K562 (cell line): ENCODE data around the gene RTCA. TPM values are rescaled to one million over a fixed set of nuclear protein-coding genes. Genes with fewer than 3 reads are reported as not detected.

Experiments
- BCOR ChIP-seq: fragments of 450-650 bp; IDR thresholded peaks from 2 replicates; pipeline ENCODE4 v1.6.1; 2016
- CBFA2T3 ChIP-seq: fragments of 450-650 bp; IDR thresholded peaks from 2 replicates; pipeline ENCODE4 v1.6.1; 2017
- ETV1 ChIP-seq: fragments of 450-650 bp; conservative IDR thresholded peaks from 2 replicates; pipeline ENCODE4 v1.6.1; 2016; ENCODE audit warnings: missing genetic modification characterization, control low read depth, low read depth, missing compliant biosample characterization
- HMG20A ChIP-seq: fragments of 450-650 bp; formaldehyde crosslinking; conservative IDR thresholded peaks from 2 replicates; pipeline ENCODE4 v1.4.0; 2020; ENCODE audit warnings: mild to moderate bottlenecking, mixed read lengths
- KDM1A ChIP-seq, 2 experiments: fragments of 450-650 bp; IDR thresholded peaks; 2 replicates each; pipeline ENCODE4 v1.6.1; 2016; ENCODE audit warnings: mild to moderate bottlenecking in 2 of 2
- KLF13 ChIP-seq: fragments of 450-650 bp; IDR thresholded peaks from 2 replicates; pipeline ENCODE4 v1.6.1; 2016; ENCODE audit warnings: missing genetic modification characterization, low read depth, mild to moderate bottlenecking, missing compliant biosample characterization, moderate library complexity, borderline replicate concordance
- NEUROD1 ChIP-seq: fragments of 150-350 bp; IDR thresholded peaks from 2 replicates; pipeline ENCODE4 v1.6.1; 2014; ENCODE audit warnings: borderline replicate concordance, low read length, low read depth; ENCODE audit not compliant: partially characterized antibody
- NR2C2 ChIP-seq, 2 experiments: fragments of 200-800 bp in 1 of 2; sonication (Bioruptor generic) in 1 of 2; sonication (generic) in 1 of 2; formaldehyde crosslinking in 1 of 2; IDR thresholded peaks; 2 replicates each; pipeline versions ENCODE4 v1.6.1 to v1.8.0; 2016 to 2022; ENCODE audit warnings: mild to moderate bottlenecking in 1 of 2, missing compliant biosample characterization in 1 of 2, missing genetic modification characterization in 1 of 2, missing genetic modification reagents in 1 of 2
- PHF21A ChIP-seq: fragments of 450-650 bp; IDR thresholded peaks from 2 replicates; pipeline ENCODE4 v1.6.1; 2017; ENCODE audit warnings: low read depth, borderline replicate concordance
- POLR2AphosphoS5 ChIP-seq: IDR thresholded peaks from 2 replicates; pipeline ENCODE4 v1.6.1; 2011; ENCODE audit warnings: mild to moderate bottlenecking, low read depth, low read length, moderate library complexity; ENCODE audit not compliant: control insufficient read depth, insufficient read depth
- SP1 ChIP-seq: sonication (generic); formaldehyde crosslinking; IDR thresholded peaks from 2 replicates; pipeline ENCODE4 v1.8.1; 2022; ENCODE audit warnings: mild to moderate bottlenecking, missing genetic modification reagents
- ZBTB40 ChIP-seq, 2 experiments: fragments of 450-650 bp in 1 of 2; sonication (generic) in 1 of 2; formaldehyde crosslinking in 1 of 2; IDR thresholded peaks; 2 replicates each; pipeline versions ENCODE4 v1.7.1 to v1.9.0; 2016 to 2022; ENCODE audit warnings: inconsistent platforms in 1 of 2, mild to moderate bottlenecking in 1 of 2, missing genetic modification reagents in 1 of 2
- ZNF76 ChIP-seq: fragments of 250-450 bp; sonication (Bioruptor Pico); IDR thresholded peaks from 2 replicates; pipeline ENCODE4 v1.4.0; 2020; ENCODE audit warnings: mild to moderate bottlenecking, moderate library complexity, borderline replicate concordance
- polyA plus RNA-seq, 8 experiments: library from polyadenylated mRNA; depleted of rRNA in 4 of 8; stranded (reverse) in 5 of 8; unstranded in 3 of 8; fragments of >200 nt; fragmentation: Nextera tagmentation in 2 of 8; fragmentation: Illumina TruSeq in 1 of 8; extraction: Ambion mirVana in 2 of 8; extraction: Trizol in 1 of 8; gene quantifications; 2 replicates each; pipeline versions ENCODE4 v1.2.1 to v1.2.3, GENCODE V29; 2011 to 2014; ENCODE audit warnings: inconsistent platforms in 1 of 8, missing spikeins in 1 of 8
- total RNA-seq, 7 experiments: library from RNA; depleted of rRNA in 6 of 7; stranded (reverse); fragments of >200 nt in 6 of 7; fragmentation: Illumina TruSeq in 2 of 7; extraction: Trizol in 2 of 7; gene quantifications; 2 replicates each; pipeline versions ENCODE4 v1.2.1 to v1.2.3, GENCODE V29; 2011 to 2021; ENCODE audit warnings: low replicate concordance in 1 of 7
- TF ChIP-seq, protein P1 (sequence below): fragments of 250-450 bp; sonication (Bioruptor Pico); IDR thresholded peaks from 2 replicates; pipeline ENCODE4 v1.5.0; 2021; ENCODE audit warnings: mild to moderate bottlenecking, borderline replicate concordance
- TF ChIP-seq, protein P2 (sequence below): IDR thresholded peaks from 2 replicates; pipeline ENCODE4 v1.6.1; 2012; ENCODE audit warnings: low read depth, low read length, improper control_type of control experiment, borderline replicate concordance

The RTCA gene
- total and polyA plus RNA-seq, 9 of the 15 experiments (the other 6 are each of a cell fraction or from before 2014, with no cell fraction given) = 11.6 to 57.2 (median 43.2) TPM

DNA sequence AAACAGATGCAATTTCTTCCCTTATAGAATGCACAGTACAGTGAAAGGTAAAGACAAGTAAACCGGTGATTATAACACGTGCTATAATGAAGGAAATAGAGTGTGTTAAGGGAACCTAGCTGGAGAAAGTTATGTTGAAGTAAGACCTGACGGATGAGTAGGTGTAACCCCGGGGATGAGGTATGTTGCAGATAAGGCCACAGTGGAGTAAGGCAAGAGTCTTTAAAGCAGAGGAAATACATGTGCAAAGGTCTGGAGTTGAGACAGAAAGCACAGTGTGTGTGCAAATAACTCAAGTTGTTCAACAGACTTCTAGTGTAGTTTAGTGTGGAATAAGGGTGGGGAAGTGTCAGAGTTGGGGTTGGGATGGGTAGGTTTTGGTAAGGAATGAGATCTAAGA is 19.3 kb upstream of the RTCA start (continued):
- TF ChIP-seq, protein P1, sequence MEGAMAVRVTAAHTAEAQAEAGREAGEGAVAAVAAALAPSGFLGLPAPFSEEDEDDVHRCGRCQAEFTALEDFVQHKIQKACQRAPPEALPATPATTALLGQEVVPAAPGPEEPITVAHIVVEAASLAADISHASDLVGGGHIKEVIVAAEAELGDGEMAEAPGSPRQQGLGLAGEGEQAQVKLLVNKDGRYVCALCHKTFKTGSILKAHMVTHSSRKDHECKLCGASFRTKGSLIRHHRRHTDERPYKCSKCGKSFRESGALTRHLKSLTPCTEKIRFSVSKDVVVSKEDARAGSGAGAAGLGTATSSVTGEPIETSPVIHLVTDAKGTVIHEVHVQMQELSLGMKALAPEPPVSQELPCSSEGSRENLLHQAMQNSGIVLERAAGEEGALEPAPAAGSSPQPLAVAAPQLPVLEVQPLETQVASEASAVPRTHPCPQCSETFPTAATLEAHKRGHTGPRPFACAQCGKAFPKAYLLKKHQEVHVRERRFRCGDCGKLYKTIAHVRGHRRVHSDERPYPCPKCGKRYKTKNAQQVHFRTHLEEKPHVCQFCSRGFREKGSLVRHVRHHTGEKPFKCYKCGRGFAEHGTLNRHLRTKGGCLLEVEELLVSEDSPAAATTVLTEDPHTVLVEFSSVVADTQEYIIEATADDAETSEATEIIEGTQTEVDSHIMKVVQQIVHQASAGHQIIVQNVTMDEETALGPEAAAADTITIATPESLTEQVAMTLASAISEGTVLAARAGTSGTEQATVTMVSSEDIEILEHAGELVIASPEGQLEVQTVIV (CRISPR knock-in tag) = no peak
- TF ChIP-seq KLF13 (no peak), BCOR (no peak), HMG20A (no peak), POLR2AphosphoS5 (no peak), KDM1A (IDR thresholded peaks at IDR 0.05) (no peak), PHF21A (no peak), CBFA2T3 (peak; percentile 25), ETV1 (tag) (no peak), NEUROD1 (no peak), ZBTB40 (IDR thresholded peaks at IDR 0.05) (peak; percentile 66), ZBTB40 (CRISPR knock-in tag; IDR thresholded peaks at IDR 0.05) (no peak), NR2C2 (CRISPR knock-in tag; IDR thresholded peaks at IDR 0.05) (no peak), NR2C2 (tag; IDR thresholded peaks at IDR 0.05) (no peak), ZNF76 (CRISPR knock-in tag) (no peak), SP1 (CRISPR knock-in tag) (no peak)
- TF ChIP-seq, protein P2, sequence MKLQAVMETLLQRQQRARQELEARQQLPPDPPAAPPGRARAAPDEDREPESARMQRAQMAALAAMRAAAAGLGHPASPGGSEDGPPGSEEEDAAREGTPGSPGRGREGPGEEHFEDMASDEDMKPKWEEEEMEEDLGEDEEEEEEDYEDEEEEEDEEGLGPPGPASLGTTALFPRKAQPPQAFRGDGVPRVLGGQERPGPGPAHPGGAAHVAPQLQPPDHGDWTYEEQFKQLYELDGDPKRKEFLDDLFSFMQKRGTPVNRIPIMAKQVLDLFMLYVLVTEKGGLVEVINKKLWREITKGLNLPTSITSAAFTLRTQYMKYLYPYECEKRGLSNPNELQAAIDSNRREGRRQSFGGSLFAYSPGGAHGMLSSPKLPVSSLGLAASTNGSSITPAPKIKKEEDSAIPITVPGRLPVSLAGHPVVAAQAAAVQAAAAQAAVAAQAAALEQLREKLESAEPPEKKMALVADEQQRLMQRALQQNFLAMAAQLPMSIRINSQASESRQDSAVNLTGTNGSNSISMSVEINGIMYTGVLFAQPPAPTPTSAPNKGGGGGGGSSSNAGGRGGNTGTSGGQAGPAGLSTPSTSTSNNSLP = no peak
